Calu3 (cell line): ENCODE results near the gene WWOX. TPM values are rescaled to one million over a fixed set of nuclear protein-coding genes. Genes with fewer than 3 reads are reported as not detected.

Experiments
- BruUV-seq: library from RNA; stranded (reverse); fragments of 400-500 nt; replicated peaks from 2 replicates; lab custom pipeline; 2021; lab: Mats Ljungman, UMichigan
- CTCF ChIA-PET: fragments of 300-600 bp; sonication (Branson Sonifier 250); formaldehyde crosslinking; loops from one replicate; lab custom pipeline; 2022; ENCODE audit warnings: antibody characterized with exemption; lab: Charles Lee
- DNase-seq: peaks from one replicate; pipeline ENCODE4 v3.0.0; 2022
- H3K27ac Mint-ChIP-seq: one replicate; pipeline ENCODE4 v1.8.0; 2022; ENCODE audit warnings: mixed read lengths; ENCODE audit not compliant: unreplicated experiment
- H3K27me3 Mint-ChIP-seq: one replicate; pipeline ENCODE4 v1.8.0; 2022; ENCODE audit warnings: mixed read lengths; ENCODE audit not compliant: unreplicated experiment
- H3K36me3 Mint-ChIP-seq: one replicate; pipeline ENCODE4 v1.8.0; 2022; ENCODE audit warnings: mild to moderate bottlenecking, moderate library complexity, mixed read lengths; ENCODE audit not compliant: insufficient read depth, unreplicated experiment
- H3K4me1 Mint-ChIP-seq: one replicate; pipeline ENCODE4 v1.8.0; 2022; ENCODE audit warnings: mild to moderate bottlenecking, low read depth, mixed read lengths; ENCODE audit not compliant: unreplicated experiment
- H3K4me3 Mint-ChIP-seq: one replicate; pipeline ENCODE4 v1.8.0; 2022; ENCODE audit warnings: mild to moderate bottlenecking, low read depth, moderate library complexity, mixed read lengths; ENCODE audit not compliant: unreplicated experiment
- H3K9me3 Mint-ChIP-seq: one replicate; pipeline ENCODE4 v1.8.0; 2022; ENCODE audit warnings: low read depth, mixed read lengths; ENCODE audit not compliant: unreplicated experiment
- intact Hi-C: fragments of 100-400 bp; cut with micrococcal nuclease; formaldehyde crosslinking; loops from one replicate; pipeline ENCODE4 v1.10.0; 2022; ENCODE audit not compliant: unreplicated experiment
- total RNA-seq: library from RNA; stranded (reverse); gene quantifications from 2 replicates; pipeline ENCODE4 v1.2.3, GENCODE V29; 2022
- TF ChIP-seq, protein P1 (sequence below): fragments of 200-600 bp; IDR thresholded peaks from one replicate; pipeline ENCODE4 v1.8.0; 2022; ENCODE audit warnings: antibody characterized with exemption; ENCODE audit not compliant: unreplicated experiment

Gene WWOX
- total RNA-seq, 1 experiment from 2014 or later, result 33.5 TPM

DNA sequence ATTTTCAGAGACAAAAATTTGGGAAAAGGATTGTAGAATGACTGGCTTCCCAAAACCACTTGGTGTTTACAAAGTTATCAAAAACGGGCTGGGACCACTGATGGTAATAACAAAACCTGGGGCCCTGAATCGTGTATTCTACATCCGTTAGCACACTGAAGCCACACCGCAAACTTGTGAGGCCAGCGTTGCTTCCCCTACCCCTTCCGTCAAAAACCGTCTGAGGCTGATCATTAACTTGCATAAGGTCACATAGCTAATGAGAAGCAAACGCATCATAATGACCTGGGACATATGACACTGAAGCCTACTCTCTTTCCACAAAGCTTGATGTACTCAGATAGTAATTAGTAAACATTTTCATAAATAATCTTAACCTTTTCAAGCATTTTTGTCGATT is 796.8 kb downstream of the WWOX start:
- Mint-ChIP-seq H3K27ac (no peak overlapping the region), H3K36me3 (no peaks in the 10 kb centered on the region), H3K4me1 (no peaks in the 10 kb centered on the region), H3K9me3 (peaks cover 3% of the 10 kb centered on the region), H3K27me3 (no peaks in the 10 kb centered on the region), H3K4me3 (no peak overlapping the region)
- BruUV-seq, result no TSS peak
- intact Hi-C loops, result no loop called here
- no peak for DNase-seq
- TF ChIP-seq, protein P1, sequence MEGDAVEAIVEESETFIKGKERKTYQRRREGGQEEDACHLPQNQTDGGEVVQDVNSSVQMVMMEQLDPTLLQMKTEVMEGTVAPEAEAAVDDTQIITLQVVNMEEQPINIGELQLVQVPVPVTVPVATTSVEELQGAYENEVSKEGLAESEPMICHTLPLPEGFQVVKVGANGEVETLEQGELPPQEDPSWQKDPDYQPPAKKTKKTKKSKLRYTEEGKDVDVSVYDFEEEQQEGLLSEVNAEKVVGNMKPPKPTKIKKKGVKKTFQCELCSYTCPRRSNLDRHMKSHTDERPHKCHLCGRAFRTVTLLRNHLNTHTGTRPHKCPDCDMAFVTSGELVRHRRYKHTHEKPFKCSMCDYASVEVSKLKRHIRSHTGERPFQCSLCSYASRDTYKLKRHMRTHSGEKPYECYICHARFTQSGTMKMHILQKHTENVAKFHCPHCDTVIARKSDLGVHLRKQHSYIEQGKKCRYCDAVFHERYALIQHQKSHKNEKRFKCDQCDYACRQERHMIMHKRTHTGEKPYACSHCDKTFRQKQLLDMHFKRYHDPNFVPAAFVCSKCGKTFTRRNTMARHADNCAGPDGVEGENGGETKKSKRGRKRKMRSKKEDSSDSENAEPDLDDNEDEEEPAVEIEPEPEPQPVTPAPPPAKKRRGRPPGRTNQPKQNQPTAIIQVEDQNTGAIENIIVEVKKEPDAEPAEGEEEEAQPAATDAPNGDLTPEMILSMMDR, result no peak
- CTCF ChIA-PET, result no interaction called here

DNA sequence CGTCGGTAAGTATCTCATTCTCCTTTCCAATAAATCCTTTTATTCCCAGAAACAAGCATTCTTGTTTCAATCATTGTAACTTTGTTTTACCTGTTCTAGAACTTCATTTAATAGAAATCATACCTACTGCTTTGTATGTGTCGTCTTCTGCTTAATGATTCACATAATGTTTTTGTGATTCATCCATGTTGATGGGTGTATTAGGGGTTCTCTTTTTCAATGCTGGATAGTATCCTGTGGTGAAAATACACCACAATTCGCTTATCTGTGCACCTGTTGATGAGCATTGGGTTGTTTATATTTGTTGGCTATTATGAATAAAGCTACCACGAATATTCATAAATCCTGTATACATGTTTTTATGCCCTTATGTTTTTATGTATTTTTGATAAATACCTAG is 797.8 kb downstream of the WWOX start:
- Mint-ChIP-seq H3K4me1 (no peaks in the 10 kb centered on the region), H3K27ac (no peak overlapping the region), H3K4me3 (no peak overlapping the region), H3K27me3 (no peaks in the 10 kb centered on the region), H3K36me3 (no peaks in the 10 kb centered on the region), H3K9me3 (peaks cover 4% of the 10 kb centered on the region)
- no TSS peak for BruUV-seq
- intact Hi-C loops, result no loop called here
- TF ChIP-seq, protein P1, result no peak
- no peak for DNase-seq
- CTCF ChIA-PET, result no interaction called here

DNA sequence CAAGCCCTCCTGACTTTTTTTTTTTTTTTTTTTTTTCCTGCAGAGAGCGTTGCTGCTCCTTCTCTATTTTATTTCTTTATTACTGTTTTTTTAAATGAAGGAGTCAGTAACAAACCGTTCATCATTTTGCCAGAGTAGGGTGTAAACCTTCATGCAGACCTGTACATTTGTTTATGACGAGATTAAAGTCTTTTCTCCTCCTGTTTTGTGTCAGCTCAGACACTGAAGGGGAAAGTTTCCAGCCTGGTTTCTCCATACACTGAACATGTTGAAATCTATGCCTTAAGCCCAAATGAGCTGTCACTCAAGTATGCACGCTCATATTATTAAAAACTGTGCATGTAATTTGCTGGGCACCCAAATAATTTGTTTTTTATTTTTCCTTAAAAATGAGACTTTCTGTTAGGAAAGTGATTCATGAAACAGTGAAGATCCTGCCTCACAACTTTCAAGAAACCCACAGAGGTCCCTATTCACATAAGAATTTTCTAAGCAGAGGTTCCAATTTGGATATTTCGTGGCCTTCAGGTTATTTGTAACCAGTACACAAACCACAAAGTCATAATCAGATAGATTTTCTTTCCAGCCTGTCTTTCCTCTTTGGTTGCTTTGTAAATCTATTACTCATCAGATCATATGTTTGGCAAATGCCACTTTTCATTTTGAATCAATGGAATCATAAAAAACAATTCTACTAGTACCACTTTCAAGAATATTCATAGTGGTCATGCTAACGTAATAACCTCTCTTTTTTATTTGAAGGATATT is 800.8 kb downstream of the WWOX start:
- H3K27ac Mint-ChIP-seq, result no peak overlapping the region
- H3K27me3 Mint-ChIP-seq, result no peaks in the 10 kb centered on the region
- no peak for DNase-seq
- H3K9me3 Mint-ChIP-seq, result peaks cover 4% of the 10 kb centered on the region
- TF ChIP-seq, protein P1, result no peak
- no peaks in the 10 kb centered on the region for H3K36me3 Mint-ChIP-seq
- no TSS peak for BruUV-seq
- no peak overlapping the region for H3K4me3 Mint-ChIP-seq
- intact Hi-C loops, result no loop called here
- CTCF ChIA-PET, result interaction anchor here (0.7 kb wide), 1 partner anchor 523 kb away, joined by 4 read pairs; no protein-coding TSS in a partner anchor
- no peaks in the 10 kb centered on the region for H3K4me1 Mint-ChIP-seq

DNA sequence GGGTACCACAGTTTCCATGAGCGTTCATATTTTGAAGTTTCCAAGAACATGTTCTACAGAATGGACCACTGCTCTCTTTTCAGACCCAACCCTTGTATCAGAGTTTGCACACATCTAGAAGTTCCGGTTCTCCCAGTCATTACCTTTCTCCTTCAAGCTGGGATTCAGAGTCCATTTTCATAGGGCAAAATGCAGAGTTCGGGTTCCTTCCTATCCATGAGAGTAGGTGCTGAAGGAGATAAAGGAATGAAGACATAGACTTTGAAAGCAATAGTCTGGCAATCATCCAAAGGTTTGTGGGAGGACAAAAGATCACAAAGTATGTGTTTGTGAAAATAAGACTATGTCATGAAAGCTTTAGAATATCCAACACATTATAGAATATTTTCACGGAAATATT is 801.5 kb downstream of the WWOX start:
- intact Hi-C loops, result no loop called here
- Mint-ChIP-seq H3K36me3 (no peaks in the 10 kb centered on the region), H3K27ac (no peak overlapping the region), H3K4me3 (no peak overlapping the region), H3K27me3 (no peaks in the 10 kb centered on the region), H3K4me1 (no peaks in the 10 kb centered on the region), H3K9me3 (peaks cover 2% of the 10 kb centered on the region)
- TF ChIP-seq, protein P1, result no peak
- CTCF ChIA-PET, result no interaction called here
- no TSS peak for BruUV-seq
- no peak for DNase-seq
